VCaP (cell line): Measurements from ENCODE around the gene LTBP1.

ENCODE experiments used
- H3K27ac ChIP-seq: fragments of 450-650 bp; 2 replicates; pipeline ENCODE4 v1.5.1; 2017
- CTCF ChIP-seq: fragments of 450-650 bp; conservative IDR thresholded peaks from 2 replicates; pipeline ENCODE4 v1.5.1; 2017; ENCODE audit warnings: mild to moderate bottlenecking, moderate library complexity

LTBP1 gene

GRCh38 chr2:33333433-33333832, 386.7 kb downstream of the LTBP1 start:
- no peak overlapping the region for H3K27ac ChIP-seq
- TF ChIP-seq CTCF: no peak

- no peak for TF ChIP-seq CTCF
- H3K27ac ChIP-seq: no peak overlapping the region
Measured at GRCh38 chr2:33334083-33334482, 387.3 kb downstream of the LTBP1 start.

- no peak for TF ChIP-seq CTCF
Measured at GRCh38 chr2:33335516-33335915, 388.8 kb downstream of the LTBP1 start.

GRCh38 chr2:33336036-33336625, 389.4 kb downstream of the LTBP1 start:
- TF ChIP-seq CTCF: no peak
- H3K27ac ChIP-seq: no peak overlapping the region

More at GRCh38 chr2:33335516-33335915, 388.8 kb downstream of the LTBP1 start:
- H3K27ac ChIP-seq: no peak overlapping the region

GRCh38 chr2:33337385-33337960, 390.7 kb downstream of the LTBP1 start:
- TF ChIP-seq CTCF: no peak
- no peak overlapping the region for H3K27ac ChIP-seq

GRCh38 chr2:33337981-33338380, 391.2 kb downstream of the LTBP1 start:
- TF ChIP-seq CTCF: no peak
- no peak overlapping the region for H3K27ac ChIP-seq

GRCh38 chr2:33339269-33339668, 392.5 kb downstream of the LTBP1 start:
- H3K27ac ChIP-seq: no peak overlapping the region
- TF ChIP-seq CTCF: no peak
